Esophagus mucosa (tissue), 1 donor: ENCODE measurements around the gene KRT3. TPM values are rescaled to one million over a fixed set of nuclear protein-coding genes. Genes with fewer than 3 reads are reported as not detected.
"Not testable (repeated sequence)": the region's sequence is repeated elsewhere in the genome, so short reads cannot be mapped to it uniquely, and the experiment has no call there.

Source experiments
- ATAC-seq: fragments of 200-7000 bp; cut with Tn5 transposase; one replicate; pipeline ENCODE4 v1.9.1; 2020
- total RNA-seq: library from RNA; stranded (reverse); gene quantifications from one replicate; pipeline ENCODE4 v1.2.4, GENCODE V29; 2023
- donor health status: DM: yes; HTN: yes; CAD: no.

The KRT3 gene
- total RNA-seq, 1 donor from 2014 or later: 1.0 TPM

- ATAC-seq: no peak
Observed at GRCh38 chr12:52781399-52782082, 14.4 kb downstream of the KRT3 start.

GRCh38 chr12:52779914-52780313, 16.0 kb downstream of the KRT3 start:
- no peak for ATAC-seq

- no peak for ATAC-seq
Observed at GRCh38 chr12:52778833-52779232, 17.1 kb downstream of the KRT3 start.

GRCh38 chr12:52777566-52777965, 18.4 kb downstream of the KRT3 start:
- ATAC-seq: no peak

GRCh38 chr12:52776913-52777395, 19.0 kb downstream of the KRT3 start, which contains the start of gene KRT76:
KRT76 (minus strand) TSS chr12:52777345; CDS start chr12:52777291, 54 bp downstream.
- ATAC-seq: no peak

GRCh38 chr12:52776435-52776834, 19.5 kb downstream of the KRT3 start:
- no peak for ATAC-seq

GRCh38 chr12:52774629-52775250, 21.2 kb downstream of the KRT3 start:
- ATAC-seq: no peak

- ATAC-seq: no peak
Observed at GRCh38 chr12:52772772-52773171, 23.1 kb downstream of the KRT3 start.

- ATAC-seq: no peak
Observed at GRCh38 chr12:52772188-52772587, 23.7 kb downstream of the KRT3 start.

GRCh38 chr12:52771505-52771904, 24.4 kb downstream of the KRT3 start:
- ATAC-seq: no peak

GRCh38 chr12:52771088-52771487, 24.8 kb downstream of the KRT3 start:
- no peak for ATAC-seq

- ATAC-seq: no peak
Observed at GRCh38 chr12:52769946-52770345, 26.0 kb downstream of the KRT3 start.

GRCh38 chr12:52769354-52769753, 26.6 kb downstream of the KRT3 start:
- ATAC-seq: no peak

- ATAC-seq: no peak
Observed at GRCh38 chr12:52768479-52769200, 27.3 kb downstream of the KRT3 start.

GRCh38 chr12:52767427-52767826, 28.5 kb downstream of the KRT3 start:
- no peak for ATAC-seq

GRCh38 chr12:52767020-52767379, 28.9 kb downstream of the KRT3 start:
- no peak for ATAC-seq

GRCh38 chr12:52766351-52767019, 29.4 kb downstream of the KRT3 start:
- no peak for ATAC-seq

GRCh38 chr12:52765702-52766101, 30.2 kb downstream of the KRT3 start:
- ATAC-seq: no peak

GRCh38 chr12:52763991-52764390, 31.9 kb downstream of the KRT3 start:
- ATAC-seq: no peak

- ATAC-seq: no peak
Observed at GRCh38 chr12:52763036-52763659, 32.8 kb downstream of the KRT3 start.

- no peak for ATAC-seq
Observed at GRCh38 chr12:52761802-52762201, 34.1 kb downstream of the KRT3 start.

GRCh38 chr12:52761218-52761617, 34.7 kb downstream of the KRT3 start:
- not testable (repeated sequence) for ATAC-seq

- no peak for ATAC-seq
Observed at GRCh38 chr12:52760623-52761022, 35.3 kb downstream of the KRT3 start.
